Measurements from ENCODE around the gene ZBTB47.

The ZBTB47 gene

GRCh38 chr3:42699511-42699971 lies 46.0 kb downstream of the ZBTB47 start:
- no peak for DNase-seq (ENCODE audit: low spot score)

- peak; percentile 6 for DNase-seq (ENCODE audit: low spot score)
Observed at GRCh38 chr3:42700366-42701288, 47.1 kb downstream of the ZBTB47 start.

GRCh38 chr3:42701371-42702065 lies 48.0 kb downstream of the ZBTB47 start:
- peak; percentile 94 for DNase-seq (ENCODE audit: low spot score)

GRCh38 chr3:42702066-42702951 lies 48.8 kb downstream of the ZBTB47 start, which contains the start of gene HHATL:
Gene HHATL (minus strand): TSS chr3:42702798. CDS start chr3:42700826, 1,972 bp downstream.
- peak; percentile 14 for DNase-seq (ENCODE audit: low spot score)

DNA sequence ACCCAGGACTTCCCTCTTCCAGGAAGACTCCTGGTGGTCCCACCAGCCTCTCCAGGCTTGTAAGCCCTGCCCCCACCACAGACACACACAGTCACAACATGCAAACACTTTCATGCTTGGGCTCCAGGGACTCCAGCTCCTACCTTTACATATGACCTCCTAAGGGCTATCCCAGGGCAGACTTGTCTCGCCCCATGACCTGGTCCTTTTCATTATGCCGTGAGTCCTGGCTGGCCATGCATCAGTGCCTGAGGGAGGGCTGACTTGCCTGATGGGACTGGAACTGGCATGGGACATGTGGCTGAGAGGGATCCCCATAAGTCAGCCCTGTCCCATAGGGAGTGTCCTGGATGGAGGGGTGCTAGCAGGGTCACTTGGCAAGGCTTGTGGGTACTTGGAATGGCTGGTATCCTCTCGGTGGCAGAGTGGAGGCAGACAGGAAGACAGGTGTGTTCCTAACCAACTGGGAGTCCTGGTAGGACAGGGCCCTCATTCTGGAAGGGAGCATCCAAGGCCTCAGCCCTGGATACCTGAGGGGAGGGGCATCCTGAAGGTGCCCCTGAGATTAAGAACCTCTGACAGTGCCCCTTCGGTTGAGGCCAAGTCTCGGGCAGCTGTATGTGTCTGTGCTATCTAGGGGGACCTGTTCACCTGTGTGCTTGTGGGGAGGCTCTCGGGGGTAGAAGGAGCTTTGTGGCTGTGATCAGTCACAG lies 49.6 kb downstream of the ZBTB47 start:
- DNase-seq (ENCODE audit: low spot score), result peak; percentile 5

- DNase-seq (ENCODE audit: low spot score), result peak; percentile 7
Observed at GRCh38 chr3:42703695-42704025, 50.2 kb downstream of the ZBTB47 start.

DNA sequence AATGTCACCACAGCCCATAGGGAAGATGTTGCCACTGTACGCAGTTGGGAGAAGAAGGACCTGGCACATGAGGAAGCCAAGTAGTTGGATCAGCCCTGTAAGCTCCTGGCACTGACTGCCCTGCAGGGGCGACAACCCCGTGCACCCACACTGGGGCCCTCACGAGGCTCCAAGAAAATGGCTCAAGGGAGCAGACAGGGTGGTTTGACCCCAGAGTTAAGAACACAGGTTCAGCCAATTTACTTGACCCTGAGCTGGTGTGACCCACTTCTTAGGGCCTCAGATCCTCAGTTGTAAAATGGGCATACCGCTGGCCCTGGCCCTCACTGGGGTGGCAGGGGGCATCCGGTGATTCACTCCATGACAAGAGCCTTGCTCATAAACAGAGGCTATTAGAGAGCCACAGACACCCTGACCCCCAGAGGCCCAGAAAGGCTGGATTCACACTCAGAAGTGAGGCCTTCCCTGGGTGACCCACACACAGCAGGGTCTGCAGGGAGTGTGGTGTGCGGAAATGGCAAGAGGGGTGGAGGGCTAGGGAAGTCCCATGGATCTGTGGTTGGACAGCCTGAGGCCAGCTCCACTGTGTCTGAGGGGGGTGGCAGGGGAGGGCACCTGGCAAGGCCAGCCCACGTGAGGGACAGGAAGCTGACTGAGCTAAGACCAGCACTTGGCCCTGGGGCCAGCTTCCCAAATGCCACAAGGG lies 50.8 kb downstream of the ZBTB47 start:
- DNase-seq (ENCODE audit: low spot score), result peak; percentile 3

DNA sequence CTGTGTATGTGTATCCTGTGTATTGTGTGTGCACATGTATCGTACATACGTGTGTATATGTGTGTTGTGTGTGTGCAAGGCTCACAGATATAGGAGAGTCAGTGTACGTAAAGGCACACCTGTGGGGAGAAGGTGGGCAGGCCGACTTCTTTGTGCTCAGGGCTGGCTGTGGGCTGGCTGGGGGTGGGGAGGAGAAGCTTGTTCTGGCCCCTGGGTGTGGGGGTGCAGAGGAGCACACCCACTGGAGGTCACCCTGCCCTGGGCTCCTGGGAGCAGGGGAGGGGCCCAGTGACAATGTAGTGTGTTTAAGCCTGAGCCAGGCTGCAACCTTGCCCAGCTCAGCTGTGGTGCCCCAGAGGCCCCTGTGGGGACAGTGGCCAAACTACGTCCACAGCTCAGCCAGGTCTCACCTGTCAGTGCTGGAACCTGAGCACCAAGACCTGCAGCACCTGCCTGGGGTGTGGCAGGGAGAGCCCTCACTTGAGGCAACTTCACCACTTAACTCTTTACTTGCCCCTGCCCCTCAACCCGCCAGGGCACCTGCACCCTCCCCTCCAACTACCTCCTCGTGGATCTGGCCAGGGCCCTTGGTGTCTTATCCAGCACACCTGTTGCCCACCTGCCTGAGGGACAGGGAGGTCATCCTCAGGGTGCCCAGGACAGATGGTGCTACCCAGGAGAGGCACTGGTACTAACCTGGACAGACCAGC lies 51.7 kb downstream of the ZBTB47 start:
- peak; percentile 1 for DNase-seq (ENCODE audit: low spot score)

GRCh38 chr3:42705962-42706585 lies 52.6 kb downstream of the ZBTB47 start:
- no peak for DNase-seq (ENCODE audit: low spot score)

DNA sequence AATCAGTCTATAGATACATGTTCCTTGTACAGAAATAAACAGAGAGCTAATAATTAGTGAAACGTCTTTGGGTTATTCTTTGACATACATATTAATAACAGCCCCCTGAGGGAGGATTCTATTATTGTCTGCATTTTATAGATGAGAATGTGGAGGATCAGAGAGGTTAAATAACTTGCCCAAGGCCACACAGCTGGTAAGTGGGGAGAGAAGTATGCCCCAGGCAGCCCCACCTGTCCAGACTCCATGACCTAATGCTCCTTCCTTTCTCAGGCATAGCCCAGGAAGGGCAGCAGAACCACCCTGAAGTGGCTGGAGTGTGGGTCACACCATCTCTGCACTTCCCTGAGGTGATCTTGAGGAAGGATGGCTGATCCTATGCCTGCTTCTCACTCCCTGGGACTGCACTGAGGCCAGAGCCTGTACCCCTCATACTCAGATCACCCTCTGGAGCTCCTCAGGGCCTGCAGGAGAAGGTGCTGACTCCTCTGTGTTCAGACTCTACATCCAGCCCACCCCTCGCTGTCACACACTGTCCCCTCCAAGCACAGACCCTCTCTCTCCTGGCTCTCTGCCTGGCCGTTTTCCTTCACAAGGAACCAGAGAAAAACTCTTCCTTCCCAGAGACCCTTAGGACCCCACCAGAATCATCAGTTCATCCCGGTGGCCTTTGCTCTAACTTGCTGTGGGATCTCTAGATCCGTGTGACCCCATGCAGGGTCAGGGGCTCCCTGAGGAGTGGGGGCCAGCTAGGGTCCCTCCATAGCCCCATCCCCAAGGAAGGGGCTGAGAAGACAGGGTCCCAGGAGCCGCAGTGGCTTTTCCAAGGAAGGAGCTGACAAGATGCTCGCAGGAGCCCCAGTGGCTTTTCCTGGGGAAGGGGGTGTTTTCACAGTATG lies 53.5 kb downstream of the ZBTB47 start:
- DNase-seq (ENCODE audit: low spot score), result no peak

- DNase-seq (ENCODE audit: low spot score), result no peak
Observed at GRCh38 chr3:42707620-42708355, 54.3 kb downstream of the ZBTB47 start.

DNA sequence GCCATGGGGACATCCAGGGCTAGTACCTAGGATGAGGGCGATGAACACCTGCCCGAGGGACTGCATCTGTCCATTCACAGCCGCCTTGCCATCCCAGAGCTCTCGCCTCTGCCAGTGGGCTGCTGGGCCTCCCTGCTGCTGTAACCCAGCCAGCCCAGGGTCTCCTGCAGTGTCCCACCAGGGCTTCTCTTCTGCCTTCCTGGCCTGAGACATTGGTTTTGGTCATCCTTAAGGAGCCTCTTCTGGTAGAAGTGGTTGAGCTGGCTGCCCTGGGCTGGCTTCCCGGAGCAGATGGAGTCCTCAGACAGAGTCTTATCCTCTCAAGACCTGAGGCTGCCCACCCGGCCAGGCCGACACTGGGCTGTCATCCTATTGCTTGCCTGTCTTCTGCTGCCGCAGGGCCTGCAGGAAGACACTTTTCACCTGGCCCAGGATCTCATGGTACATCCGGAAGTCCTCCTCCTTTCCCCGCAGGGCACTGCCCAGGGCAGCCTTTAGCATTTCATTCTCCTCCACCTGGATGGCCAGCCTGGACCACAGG lies 55.2 kb downstream of the ZBTB47 start:
- DNase-seq (ENCODE audit: low spot score), result no peak

DNA sequence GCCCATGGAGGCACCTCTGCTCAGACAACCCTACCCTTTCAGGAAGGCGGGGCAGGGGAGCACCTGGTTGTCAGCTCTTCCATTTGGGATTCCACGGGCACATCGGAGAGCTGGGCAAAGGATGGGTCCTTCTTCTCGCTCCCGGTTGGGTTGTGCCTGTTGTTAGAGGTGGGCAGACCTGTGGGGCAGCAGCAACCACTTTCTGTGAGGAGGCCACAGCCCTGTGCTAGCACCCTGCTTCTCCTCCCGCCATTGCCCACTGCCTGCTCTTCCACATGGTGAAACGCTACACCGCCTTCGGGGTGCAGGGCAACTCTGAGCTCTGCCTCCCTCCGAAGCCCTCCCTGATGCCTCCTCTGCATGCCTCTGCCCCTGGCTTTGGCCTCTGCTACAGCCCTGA lies 56.1 kb downstream of the ZBTB47 start:
- no peak for DNase-seq (ENCODE audit: low spot score)

DNA sequence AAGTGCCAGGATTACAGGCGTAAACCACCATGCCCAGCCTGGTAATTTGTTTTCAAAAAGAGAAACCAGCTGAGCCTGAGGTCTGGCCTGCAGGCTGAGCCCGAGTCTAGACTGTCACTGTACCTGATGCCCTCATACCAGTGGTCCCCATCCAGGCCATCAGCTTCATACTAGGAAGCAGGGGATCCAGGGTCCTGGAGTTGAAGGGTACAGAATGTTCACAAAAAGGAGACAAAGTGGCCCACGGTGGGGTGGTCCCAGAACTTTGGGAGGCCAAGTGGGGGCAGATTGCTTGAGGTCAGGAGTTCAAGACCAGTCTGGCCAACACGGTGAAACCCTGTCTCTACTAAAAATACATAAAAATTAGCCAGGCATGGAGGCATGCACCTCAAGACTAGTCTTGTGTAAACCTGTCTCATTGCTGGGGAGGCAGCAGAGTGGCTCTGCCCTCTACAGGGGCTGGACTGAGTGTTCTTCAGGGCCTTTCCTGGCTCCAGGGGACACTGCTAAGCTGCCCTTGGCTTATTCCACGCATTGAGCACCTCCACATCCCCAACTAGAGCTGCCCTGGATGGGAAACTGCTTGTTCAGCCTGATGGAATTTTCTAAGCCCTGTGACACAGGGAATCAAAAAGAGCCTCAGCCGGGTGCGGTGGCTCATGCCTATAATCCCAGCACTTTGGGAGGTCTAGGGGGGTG lies 57.0 kb downstream of the ZBTB47 start:
- no peak for DNase-seq (ENCODE audit: low spot score)

GRCh38 chr3:42711491-42712343 lies 58.2 kb downstream of the ZBTB47 start:
- no peak for DNase-seq (ENCODE audit: low spot score)

GRCh38 chr3:42712344-42712648 lies 58.8 kb downstream of the ZBTB47 start:
- DNase-seq (ENCODE audit: low spot score), result no peak
